D721Med (cell line): ENCODE measurements around the gene TOP2B.

Experiments used
- DNase-seq: peaks from one replicate; pipeline ENCODE4 v3.0.0; 2011; ENCODE audit warnings: low spot score; ENCODE audit not compliant: insufficient read length
- FAIRE-seq: peaks from 2 replicates; lab custom pipeline; 2011; peaks lifted over from hg19 to GRCh38; lab: Jason Lieb, UNC
- TF ChIP-seq, protein P1 (sequence below): IDR thresholded peaks from 2 replicates; pipeline ENCODE4 v1.5.1; 2012; ENCODE audit warnings: mild to moderate bottlenecking, control low read depth; ENCODE audit not compliant: insufficient read depth; ENCODE audit errors: missing control alignments

TOP2B gene

GRCh38 chr3:25674670-25675069 lies 10.0 kb upstream of the TOP2B start:
- TF ChIP-seq, protein P1, sequence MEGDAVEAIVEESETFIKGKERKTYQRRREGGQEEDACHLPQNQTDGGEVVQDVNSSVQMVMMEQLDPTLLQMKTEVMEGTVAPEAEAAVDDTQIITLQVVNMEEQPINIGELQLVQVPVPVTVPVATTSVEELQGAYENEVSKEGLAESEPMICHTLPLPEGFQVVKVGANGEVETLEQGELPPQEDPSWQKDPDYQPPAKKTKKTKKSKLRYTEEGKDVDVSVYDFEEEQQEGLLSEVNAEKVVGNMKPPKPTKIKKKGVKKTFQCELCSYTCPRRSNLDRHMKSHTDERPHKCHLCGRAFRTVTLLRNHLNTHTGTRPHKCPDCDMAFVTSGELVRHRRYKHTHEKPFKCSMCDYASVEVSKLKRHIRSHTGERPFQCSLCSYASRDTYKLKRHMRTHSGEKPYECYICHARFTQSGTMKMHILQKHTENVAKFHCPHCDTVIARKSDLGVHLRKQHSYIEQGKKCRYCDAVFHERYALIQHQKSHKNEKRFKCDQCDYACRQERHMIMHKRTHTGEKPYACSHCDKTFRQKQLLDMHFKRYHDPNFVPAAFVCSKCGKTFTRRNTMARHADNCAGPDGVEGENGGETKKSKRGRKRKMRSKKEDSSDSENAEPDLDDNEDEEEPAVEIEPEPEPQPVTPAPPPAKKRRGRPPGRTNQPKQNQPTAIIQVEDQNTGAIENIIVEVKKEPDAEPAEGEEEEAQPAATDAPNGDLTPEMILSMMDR: no peak
- DNase-seq (no peak), FAIRE-seq (no peak)

- DNase-seq: no peak
- TF ChIP-seq, protein P1: no peak
- FAIRE-seq: no peak
Observed at GRCh38 chr3:25673738-25674298, 9.1 kb upstream of the TOP2B start.

DNA sequence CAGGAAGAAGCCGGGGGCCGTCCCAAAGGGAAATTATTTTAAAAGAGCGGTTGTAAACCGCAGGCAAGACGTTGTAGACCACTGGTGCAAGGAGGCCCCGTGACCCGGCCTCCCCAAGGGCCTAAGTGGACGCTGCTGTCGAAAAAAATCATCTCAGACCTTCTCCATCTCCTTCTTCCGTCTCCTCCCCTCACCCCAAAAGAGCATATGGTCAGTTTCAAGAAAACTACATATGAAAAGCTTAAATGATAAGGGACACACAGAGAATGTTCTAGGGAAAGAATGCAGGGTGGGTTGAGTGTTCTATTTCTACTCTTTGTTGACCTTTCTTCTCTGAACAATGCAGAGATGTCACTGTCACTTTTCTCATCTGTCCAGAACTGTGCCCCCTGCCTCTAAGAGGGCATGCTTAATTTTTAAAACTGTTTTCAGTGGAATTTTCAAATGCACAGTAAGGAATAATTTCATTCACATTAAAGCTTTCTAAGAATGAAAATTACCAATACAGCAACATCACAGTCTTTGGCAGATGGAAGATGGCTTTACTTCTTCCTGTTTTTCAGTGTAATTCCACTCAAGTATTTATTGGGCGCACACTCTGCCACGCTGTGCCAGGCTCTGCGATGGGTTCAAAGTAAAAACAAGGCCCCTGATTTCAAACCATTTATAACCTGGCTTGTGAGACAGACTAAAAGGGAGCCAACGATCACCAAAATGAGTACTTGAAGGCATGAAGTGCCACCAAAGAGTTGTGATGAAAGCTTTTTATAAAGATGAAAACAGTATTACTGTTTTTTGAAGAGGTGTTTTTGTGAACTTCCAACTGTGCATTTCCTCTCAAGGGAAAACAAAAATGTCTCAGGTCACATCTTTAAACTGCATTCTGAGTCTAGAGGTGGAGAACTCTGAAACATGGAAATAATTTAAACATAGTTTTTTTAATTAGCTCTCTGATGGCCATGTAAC lies 891 bp upstream of the TOP2B start:
- TF ChIP-seq, protein P1: no peak
- FAIRE-seq (no peak), DNase-seq (no peak)

DNA sequence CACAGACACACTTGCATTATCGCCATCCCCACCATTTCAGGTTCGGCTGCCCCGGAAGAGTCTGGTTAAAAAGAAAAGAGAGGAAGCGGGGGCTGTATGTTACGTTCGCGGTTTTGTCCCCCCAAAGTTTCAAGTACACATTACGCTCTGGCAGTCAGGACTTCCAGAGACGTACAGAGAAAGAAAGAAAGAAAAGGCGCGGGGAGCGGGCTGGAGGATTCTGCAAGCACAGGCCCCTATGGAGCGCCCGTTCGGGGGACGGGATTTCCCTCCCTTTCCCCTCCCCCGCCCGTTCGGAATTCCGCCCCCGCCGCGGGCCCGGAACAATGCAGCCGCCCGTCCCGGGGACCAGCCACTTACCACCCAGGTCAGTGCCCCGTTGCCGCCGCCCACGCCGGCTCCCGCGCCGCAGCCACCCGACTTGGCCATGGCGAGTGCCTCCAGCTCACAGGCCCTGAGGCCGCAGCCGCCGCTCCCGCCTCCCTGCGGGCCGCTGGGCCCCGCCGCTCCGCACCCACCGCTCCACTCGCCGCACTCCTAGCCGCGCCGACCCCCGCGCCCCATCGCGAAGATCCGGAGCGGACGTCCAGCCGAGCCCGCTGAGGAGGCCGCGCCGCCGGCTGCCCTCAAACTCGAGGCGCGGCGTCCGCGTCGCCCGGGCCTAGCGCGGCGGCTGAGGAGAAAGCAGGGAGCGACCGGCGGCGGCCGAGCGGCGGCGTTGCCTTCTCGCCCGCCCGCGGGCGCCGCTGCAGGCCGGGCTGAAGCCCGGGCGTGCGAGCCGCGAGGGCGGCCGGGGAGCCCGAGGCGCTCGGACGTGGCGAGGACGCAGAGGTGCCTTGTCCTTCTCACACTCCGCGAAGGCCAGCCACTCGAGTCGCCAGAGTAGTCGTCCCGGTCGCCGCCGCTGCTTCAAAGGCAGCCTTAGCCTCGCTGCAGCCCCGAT lies 567 bp downstream of the TOP2B start:
- TF ChIP-seq, protein P1: no peak
- DNase-seq (no peak), FAIRE-seq (no peak)

GRCh38 chr3:25663347-25663868 lies 1.3 kb downstream of the TOP2B start:
- DNase-seq (no peak), FAIRE-seq (no peak)
- TF ChIP-seq, protein P1: no peak

DNA sequence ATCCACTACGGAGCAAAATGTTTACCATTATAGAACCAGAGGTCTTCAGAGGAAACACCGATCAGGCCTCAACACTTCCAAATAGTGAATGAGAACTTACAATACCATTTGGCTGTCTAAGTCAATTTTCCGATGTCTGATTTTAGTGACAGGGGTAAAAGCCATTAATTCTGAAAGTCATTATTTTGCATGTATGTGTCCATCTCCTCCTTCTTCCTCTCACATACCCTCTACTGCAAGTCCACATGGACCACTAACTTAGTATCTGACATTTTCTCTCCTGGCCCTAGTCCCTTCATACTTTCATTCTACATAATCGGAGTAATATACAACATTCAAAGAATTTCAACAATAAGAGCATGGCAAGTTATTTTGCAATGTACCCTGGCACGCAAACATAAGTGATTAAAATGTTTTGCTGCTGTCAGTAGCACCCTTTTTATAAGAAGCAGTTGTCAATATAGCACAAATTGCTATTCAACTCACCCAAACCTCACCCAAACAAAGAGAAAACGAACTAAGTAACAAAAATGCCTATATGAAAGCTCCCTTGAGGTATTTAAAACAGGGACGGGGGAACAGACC lies 1.9 kb downstream of the TOP2B start:
- FAIRE-seq (no peak), DNase-seq (no peak)
- TF ChIP-seq, protein P1: no peak
